Activated T-cell treated with anti-CD3 and anti-CD28 coated beads for 1 hour (primary cell): ENCODE measurements around the gene WAS.
"Not testable (repeated sequence)": the region's sequence is repeated elsewhere in the genome, so short reads cannot be mapped to it uniquely, and the experiment has no call there.

Source experiments
- DNase-seq: peaks from one replicate; pipeline ENCODE4 v3.0.0-alpha.2; 2020; ENCODE audit warnings: low read depth

Gene WAS

GRCh38 chrX:48683411-48683982, at the start of gene WAS:
WAS (plus strand) TSS chrX:48683799; CDS start chrX:48683854, 55 bp downstream.
- DNase-seq = no peak

GRCh38 chrX:48636301-48636700, 47.3 kb upstream of the WAS start:
- no peak for DNase-seq

DNA sequence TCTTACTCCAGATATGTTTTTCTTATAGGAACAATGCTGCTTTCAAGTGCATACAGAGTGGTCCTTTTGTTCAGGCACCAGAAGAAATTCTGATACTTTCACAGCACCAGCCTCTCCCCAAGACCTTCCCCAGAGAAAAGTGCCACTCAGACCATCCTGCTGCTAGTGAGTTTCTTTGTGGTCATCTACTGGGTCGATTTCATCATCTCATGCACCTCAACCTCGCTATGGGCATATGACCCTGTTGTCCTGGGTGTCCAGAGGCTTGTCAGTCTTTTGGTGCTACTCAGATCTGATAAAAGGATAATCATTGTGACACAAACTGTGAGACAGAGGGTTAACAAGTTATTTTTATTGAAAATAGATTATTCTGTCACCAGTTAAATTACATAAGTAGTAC, 46.8 kb upstream of the WAS start:
- no peak for DNase-seq

DNA sequence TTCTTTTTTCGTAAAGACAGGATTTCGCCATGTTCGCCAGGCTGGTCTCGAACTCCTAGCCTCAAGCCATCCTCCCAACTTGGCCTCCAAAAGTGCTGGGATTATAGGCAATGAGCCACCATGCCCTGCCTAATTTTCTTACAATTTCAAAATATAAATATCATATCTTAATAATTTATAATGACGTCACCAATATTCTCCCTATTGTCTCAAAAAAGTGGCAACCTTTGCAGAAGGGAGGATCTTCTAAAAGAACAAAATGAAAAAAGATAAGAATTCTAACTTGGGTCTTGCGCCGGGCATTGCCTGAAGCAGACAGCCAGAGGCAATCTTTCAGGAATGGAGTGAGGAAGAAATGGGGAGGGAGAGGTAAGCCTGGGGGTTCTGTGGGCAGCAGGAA, 37.9 kb upstream of the WAS start:
- no peak for DNase-seq

- no peak for DNase-seq
These were observed 35.3 kb upstream of the WAS start for GRCh38 chrX:48648336-48648751.

DNA sequence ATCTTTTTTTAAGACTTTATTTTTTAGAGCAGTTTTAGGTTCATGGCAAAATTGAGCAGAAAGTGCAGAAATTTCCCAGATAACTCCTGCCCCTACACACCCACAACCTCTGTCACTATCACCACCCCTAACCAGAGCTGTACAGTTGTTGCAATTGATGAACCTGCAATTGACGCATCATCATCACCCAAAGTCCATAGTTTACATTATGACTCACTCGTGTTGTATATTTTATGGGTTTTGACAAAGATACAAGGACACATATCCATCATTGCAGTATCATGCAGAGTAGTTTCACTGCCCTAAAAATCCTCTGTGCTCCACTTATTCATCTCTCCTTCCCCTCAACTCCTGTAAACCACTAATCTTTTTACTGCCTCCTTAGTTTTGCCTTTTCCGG, 34.5 kb upstream of the WAS start:
- DNase-seq = no peak

DNA sequence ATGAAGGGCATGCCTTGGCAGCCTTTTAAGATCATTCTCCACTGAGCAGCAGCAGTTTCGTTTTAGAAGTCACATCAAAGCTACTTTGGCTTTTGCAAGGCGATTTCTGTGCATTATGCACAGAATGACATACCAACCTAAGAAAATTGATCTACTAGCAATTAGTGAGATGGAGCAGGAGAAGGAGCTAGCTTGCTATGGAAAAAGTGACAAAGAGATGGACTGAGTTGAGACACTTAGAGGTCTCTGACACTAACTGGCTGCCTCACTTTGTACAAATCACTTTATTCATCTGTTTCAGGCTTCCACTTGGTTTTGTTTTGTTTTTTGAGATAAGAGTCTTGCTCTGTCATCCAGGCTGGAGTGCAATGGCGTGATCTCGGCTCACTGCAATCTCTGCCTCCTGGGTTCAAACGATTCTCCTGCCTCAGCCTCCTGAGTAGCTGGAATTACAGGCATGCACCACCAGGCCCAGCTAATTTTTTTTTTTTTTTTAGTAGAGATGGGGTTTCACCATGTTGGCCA, 31.5 kb upstream of the WAS start:
- DNase-seq = not testable (repeated sequence)

DNA sequence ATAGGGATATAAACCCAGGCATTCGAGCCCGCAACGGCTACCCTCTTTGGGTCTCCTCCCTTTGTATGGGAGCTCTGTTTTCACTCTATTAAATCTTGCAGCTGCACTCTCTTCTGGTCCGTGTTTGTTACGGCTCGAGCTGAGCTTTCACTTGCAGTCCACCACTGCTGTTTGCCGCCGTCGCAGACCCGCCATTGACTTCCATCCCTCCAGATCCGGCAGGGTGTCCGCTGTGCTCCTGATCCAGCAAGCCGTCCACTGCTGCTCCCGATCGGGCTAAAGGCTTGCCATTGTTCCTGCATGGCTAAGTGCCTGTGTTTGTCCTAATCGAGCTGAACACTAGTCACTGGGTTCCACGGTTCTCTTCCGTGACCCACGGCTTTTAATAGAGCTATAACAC, 28.9 kb upstream of the WAS start:
- not testable (repeated sequence) for DNase-seq

GRCh38 chrX:48659686-48660085, 23.9 kb upstream of the WAS start:
- not testable (repeated sequence) for DNase-seq

GRCh38 chrX:48663241-48663640, 20.4 kb upstream of the WAS start:
- DNase-seq = no peak

GRCh38 chrX:48664156-48664555, 19.4 kb upstream of the WAS start:
- DNase-seq = no peak

GRCh38 chrX:48665991-48666390, 17.6 kb upstream of the WAS start:
- DNase-seq = no peak

- no peak for DNase-seq
These were observed 16.9 kb upstream of the WAS start for GRCh38 chrX:48666649-48667048.

- no peak for DNase-seq
These were observed 16.1 kb upstream of the WAS start for GRCh38 chrX:48667509-48667908.

- not testable (repeated sequence) for DNase-seq
These were observed 15.4 kb upstream of the WAS start for GRCh38 chrX:48668187-48668586.

- peak; percentile 81 for DNase-seq
These were observed 7.3 kb upstream of the WAS start for GRCh38 chrX:48676106-48676892.

DNA sequence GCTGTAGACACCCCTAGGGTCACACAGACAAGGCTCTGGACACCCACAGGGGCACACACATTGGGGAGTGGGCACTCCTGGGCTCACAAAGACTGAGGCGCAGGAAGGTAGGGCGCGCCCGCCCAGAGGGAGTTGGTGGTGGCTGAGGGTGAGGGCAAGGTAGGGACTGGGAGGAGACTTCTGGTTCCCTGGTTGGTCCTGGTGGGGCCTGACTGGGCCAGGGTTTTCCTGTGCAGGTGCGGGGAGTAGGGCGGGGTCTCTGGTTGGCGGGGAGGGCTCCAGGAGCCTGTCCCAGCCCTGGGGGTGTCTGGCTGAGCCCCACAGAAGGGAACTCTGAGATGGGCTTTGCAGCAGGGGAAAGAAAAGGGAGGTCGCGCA, 6.7 kb upstream of the WAS start:
- DNase-seq = no peak

DNA sequence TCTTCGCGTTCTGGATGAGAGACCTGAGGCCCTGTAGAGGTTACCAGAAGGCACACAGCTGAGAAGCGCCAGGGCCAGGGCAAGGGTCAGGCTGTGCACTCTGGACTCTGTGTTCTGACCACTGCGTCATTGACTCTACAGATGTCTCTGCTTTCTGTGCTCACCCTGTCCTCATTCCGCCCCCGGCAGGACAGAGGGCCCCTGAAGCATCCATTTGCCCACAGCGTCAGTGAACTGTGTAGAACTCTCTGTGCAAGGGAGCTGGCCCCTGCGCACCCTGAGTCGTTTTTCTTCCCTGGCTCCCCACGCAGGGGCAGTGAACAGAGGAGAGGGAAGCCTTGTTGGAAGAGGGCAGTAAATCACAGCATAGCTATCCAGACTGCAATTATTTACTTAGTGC, 6.1 kb upstream of the WAS start:
- no peak for DNase-seq

DNA sequence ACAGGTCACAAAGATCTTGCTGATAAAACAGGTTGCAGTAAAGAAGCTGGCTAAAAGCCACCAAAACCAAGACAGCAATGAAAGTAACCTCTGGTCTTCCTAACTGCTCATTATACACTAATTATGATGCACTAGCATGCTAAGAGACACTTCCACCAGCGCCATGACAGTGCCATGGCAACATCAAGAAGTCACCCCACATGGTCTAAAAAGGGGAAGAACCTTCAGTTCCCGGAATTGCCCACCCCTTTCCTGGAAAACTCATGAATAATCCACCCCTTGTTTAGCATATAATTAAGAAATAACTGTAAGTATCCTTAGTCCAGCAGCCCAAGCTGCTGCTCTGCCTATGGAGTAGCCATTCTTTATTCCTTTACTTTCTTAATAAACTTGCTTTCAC, 3.1 kb upstream of the WAS start:
- not testable (repeated sequence) for DNase-seq

GRCh38 chrX:48680925-48681324, 2.7 kb upstream of the WAS start:
- not testable (repeated sequence) for DNase-seq

GRCh38 chrX:48681539-48682183, 1.9 kb upstream of the WAS start:
- DNase-seq = no peak

DNA sequence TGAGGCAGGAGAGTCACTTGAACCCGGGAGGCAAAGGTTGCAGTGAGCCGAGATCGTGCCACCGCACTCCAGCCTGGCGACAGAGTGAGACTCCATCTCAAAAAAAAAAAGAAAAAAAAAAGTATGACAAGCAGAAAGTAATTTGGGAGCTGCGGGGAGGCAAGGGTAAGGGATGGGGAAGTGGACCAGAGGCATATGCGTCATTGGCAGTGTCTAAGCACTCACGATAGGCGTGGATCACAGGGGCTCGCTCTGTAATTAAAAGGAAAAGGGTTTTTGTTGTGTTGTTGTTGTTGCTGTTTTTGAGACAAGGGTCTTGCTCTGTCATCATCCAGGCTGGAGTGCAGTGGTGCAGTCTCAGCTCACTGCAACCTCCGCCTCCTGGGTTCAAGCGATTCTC, 804 bp upstream of the WAS start:
- not testable (repeated sequence) for DNase-seq

DNA sequence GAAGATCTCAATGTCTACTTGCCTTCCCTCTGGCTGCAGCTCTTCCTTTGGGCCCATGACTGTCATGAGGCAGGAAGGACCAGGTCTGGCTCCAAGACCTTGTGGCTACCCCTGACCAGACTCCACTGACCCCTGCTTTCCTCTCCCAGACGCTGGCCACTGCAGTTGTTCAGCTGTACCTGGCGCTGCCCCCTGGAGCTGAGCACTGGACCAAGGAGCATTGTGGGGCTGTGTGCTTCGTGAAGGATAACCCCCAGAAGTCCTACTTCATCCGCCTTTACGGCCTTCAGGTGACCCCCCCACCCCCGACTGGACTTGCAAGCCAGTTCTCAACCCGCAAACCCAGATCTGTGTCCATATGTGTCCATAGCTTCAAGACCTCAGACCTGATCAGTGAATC, 535 bp downstream of the WAS start:
- no peak for DNase-seq
